ENCODE results near the gene ADRA2A. TPM values are rescaled to one million over a fixed set of nuclear protein-coding genes. Genes with fewer than 3 reads are reported as not detected.

The ADRA2A gene
- total and polyA plus RNA-seq, 8 donors = 12.6 to 42.3 (median 27.1) TPM

DNA sequence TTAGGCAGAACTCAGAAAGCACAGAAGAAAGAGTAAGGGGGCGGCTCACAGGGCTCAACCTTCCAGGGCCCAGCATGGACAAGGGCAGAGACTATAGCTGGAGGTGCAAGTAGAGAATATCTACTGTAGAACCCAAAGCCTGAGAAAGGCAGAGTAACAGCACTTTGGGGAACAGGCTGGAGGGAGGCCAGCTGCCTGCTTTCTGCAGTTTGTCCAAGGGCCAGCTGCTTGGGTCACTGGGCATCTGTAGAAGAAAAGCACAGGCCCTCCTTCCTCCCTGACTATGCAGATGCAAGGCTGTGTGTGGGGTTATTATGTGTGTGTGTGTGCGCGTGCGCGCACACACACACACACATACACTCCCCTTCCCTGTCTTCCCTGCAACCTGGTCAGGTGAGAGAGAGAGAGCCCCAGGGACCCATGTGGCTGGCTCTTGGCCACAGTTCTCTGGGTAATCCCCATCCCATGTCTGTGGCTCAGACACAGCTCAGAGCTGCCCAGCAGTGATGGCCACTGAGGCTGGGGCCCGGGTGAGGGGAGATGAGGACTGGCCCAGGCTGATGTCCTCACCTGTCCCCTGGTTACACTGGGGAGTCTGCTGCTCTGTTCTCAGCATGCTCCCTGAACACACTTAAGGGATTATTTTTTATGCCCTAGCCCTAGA is 9.0 kb downstream of the ADRA2A start:
- no peak for DNase-seq
- ATAC-seq = peak in 3 of 4 donors; percentile 11 to 54 (median 30)
- no peaks in the 10 kb centered on the region for H3K27me3 ChIP-seq
- no peaks in the 10 kb centered on the region for H3K36me3 ChIP-seq
- TF ChIP-seq, protein P1, sequence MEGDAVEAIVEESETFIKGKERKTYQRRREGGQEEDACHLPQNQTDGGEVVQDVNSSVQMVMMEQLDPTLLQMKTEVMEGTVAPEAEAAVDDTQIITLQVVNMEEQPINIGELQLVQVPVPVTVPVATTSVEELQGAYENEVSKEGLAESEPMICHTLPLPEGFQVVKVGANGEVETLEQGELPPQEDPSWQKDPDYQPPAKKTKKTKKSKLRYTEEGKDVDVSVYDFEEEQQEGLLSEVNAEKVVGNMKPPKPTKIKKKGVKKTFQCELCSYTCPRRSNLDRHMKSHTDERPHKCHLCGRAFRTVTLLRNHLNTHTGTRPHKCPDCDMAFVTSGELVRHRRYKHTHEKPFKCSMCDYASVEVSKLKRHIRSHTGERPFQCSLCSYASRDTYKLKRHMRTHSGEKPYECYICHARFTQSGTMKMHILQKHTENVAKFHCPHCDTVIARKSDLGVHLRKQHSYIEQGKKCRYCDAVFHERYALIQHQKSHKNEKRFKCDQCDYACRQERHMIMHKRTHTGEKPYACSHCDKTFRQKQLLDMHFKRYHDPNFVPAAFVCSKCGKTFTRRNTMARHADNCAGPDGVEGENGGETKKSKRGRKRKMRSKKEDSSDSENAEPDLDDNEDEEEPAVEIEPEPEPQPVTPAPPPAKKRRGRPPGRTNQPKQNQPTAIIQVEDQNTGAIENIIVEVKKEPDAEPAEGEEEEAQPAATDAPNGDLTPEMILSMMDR (IDR thresholded peaks at IDR 0.05) = no peak
- no peak for FAIRE-seq
- intact Hi-C loops (cut with DNase I) = no loop called here
- no peak overlapping the region for H3K27ac ChIP-seq
- H3K9me3 ChIP-seq = no peaks in the 10 kb centered on the region
- 82 to 91% methylated on average over 2 to 6 of the region's 6 CpGs for WGBS, 2 donors
- H3K4me3 ChIP-seq = no peak overlapping the region
- no peaks in the 10 kb centered on the region for H3K4me1 ChIP-seq

GRCh38 chr10:111086574-111086973 is 9.7 kb downstream of the ADRA2A start:
- FAIRE-seq (no peak), DNase-seq (no peak), ATAC-seq (no peak)
- TF ChIP-seq, protein P1 (IDR thresholded peaks at IDR 0.05) = no peak
- Histone ChIP-seq H3K9me3 (no peaks in the 10 kb centered on the region), H3K36me3 (no peaks in the 10 kb centered on the region), H3K27ac (no peak overlapping the region), H3K4me1 (no peaks in the 10 kb centered on the region), H3K27me3 (no peaks in the 10 kb centered on the region), H3K4me3 (no peak overlapping the region)
- WGBS, 2 donors = 58 to 62% methylated on average over 3 of the region's 3 CpGs
- intact Hi-C loops (cut with DNase I) = no loop called here

DNA sequence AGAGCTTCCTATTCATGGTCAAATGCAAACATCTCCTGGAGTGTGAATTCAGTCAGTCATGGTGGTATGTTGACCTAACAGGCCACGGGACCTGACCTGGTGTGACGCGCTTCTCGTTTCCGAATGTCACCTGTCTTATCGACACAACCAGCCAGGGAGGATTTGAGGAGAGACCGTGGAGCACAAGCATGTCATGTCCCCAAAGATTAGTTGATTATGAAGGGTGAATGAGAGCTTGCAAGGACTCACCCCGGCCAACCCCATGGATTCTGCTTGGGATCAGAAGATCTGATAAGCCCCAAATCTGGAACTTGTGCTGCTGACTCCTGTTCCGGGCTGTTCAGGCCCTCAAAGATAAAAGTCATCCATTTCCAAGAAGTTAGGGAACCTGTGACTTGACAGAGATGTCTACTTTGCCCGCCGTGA is 10.5 kb downstream of the ADRA2A start:
- Histone ChIP-seq H3K4me1 (no peaks in the 10 kb centered on the region), H3K4me3 (no peak overlapping the region), H3K27ac (no peak overlapping the region), H3K9me3 (no peaks in the 10 kb centered on the region), H3K36me3 (no peaks in the 10 kb centered on the region), H3K27me3 (no peaks in the 10 kb centered on the region)
- intact Hi-C loops (cut with DNase I) = no loop called here
- TF ChIP-seq, protein P1 (IDR thresholded peaks at IDR 0.05) = no peak
- DNase-seq = no peak
- no peak for ATAC-seq
- 88 to 91% methylated on average over 11 of the region's 11 CpGs for WGBS, 2 donors
- no peak for FAIRE-seq

- intact Hi-C loops (cut with DNase I) = no loop called here
- Histone ChIP-seq H3K9me3 (no peaks in the 10 kb centered on the region), H3K27me3 (no peaks in the 10 kb centered on the region), H3K4me3 (no peak overlapping the region), H3K27ac (no peak overlapping the region), H3K4me1 (no peaks in the 10 kb centered on the region), H3K36me3 (no peaks in the 10 kb centered on the region)
- FAIRE-seq (no peak), ATAC-seq (no peak), DNase-seq (no peak)
- WGBS, 2 donors = 86 to 91% methylated on average over 4 of the region's 4 CpGs
- TF ChIP-seq, protein P1 (IDR thresholded peaks at IDR 0.05) = no peak
Observed at GRCh38 chr10:111087968-111088505, 11.2 kb downstream of the ADRA2A start.

DNA sequence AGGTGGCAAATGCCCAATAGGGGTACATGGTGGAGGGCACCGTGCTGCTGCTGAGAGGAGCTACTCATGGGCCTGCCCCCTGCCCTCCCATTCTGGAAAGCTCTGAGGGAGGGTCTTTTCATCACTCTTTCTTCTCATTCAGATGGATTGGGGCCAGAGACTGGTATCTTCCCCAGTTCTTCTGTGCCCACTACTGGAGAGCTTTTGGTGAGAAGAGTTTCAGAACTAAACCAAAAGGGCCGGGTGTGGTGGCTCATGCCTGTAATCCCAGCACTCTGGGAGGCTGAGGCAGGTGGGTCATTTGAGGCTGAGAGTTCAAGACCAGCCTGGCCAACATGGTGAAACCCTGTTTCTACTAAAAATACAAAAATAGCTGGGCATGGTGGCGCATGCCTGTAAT is 12.5 kb downstream of the ADRA2A start:
- Histone ChIP-seq H3K27me3 (no peaks in the 10 kb centered on the region), H3K4me1 (no peaks in the 10 kb centered on the region), H3K4me3 (no peak overlapping the region), H3K9me3 (no peaks in the 10 kb centered on the region), H3K36me3 (no peaks in the 10 kb centered on the region), H3K27ac (no peak overlapping the region)
- 93 to 95% methylated on average over 3 of the region's 3 CpGs for WGBS, 2 donors
- intact Hi-C loops (cut with DNase I) = no loop called here
- FAIRE-seq (no peak), ATAC-seq (no peak), DNase-seq (no peak)
- TF ChIP-seq, protein P1 (IDR thresholded peaks at IDR 0.05) = no peak

Data from pancreas (tissue), 10 donors.